ENCODE results near the gene CYP2W1.
"Not testable (repeated sequence)": the region's sequence is repeated elsewhere in the genome, so short reads cannot be mapped to it uniquely, and the experiment has no call there.

Gene CYP2W1

DNA sequence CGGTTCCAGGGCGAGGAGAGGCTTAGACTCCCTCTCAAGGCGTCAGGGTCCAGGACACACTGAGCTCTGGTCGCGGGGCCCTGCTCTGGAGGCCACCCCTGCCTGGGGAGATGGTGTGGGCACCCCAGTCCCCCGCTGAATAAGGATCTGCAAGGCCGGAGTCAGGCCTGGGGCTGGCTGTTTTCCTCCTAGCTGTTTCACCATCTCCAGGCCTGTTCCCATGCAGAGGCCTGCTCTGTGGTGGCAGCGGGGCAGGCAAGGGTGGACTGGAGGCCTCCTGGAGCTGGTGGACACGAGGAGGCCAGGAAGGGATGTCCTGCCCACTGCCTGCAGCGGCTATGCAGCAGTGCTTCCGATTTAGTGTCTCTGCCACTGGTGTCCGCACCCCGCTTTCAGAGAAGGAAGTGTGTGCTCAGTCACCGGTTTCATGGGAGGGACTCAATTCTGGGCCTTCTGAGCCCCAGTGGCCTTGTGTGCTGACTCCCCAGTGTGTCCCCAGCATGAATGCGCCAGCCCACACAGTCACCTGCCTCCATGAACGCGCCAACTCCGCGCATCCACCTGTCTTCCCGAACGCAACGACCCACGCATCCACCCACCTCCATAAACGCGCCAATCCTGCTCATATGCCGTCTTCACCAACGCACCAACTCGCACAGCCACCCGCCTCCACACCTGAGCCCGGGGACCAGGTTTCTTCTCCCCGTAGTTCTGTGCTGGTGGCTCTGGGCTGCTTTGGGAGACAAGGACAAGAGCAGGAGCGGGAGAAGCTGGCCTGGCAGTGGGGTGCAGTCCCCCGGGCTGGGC is 46.9 kb downstream of the CYP2W1 start:
- DNase-seq: no peak

DNA sequence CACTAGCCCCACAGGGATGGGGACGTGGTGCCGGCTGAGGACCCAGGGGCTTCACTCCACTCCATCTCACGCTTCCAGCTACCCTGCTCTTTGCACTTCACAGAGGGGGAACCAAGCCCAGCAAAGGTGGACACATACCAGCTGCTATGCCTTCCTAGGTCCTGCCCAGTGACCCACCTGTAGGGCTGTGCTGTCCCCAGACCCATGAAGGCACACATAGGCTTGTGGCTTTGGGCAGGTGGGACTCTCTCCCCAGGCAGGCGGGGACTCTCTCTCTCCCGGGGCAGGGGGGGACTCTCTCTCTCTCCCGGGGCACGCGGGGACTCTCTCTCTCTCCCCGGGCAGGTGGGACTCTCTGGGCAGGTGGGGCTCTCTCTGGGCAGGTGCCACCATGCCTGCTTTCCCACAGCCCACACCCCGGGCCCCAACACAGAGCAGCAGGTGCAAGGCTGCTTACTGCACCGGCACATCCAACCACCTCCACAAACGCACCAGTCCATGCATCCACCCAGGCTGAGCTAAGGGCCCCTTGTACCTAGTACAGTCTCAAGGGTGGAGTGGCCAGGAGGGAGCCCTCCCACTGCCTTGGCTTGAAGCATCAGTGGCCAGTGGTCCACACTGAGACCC is 47.6 kb downstream of the CYP2W1 start:
- no peak for DNase-seq

DNA sequence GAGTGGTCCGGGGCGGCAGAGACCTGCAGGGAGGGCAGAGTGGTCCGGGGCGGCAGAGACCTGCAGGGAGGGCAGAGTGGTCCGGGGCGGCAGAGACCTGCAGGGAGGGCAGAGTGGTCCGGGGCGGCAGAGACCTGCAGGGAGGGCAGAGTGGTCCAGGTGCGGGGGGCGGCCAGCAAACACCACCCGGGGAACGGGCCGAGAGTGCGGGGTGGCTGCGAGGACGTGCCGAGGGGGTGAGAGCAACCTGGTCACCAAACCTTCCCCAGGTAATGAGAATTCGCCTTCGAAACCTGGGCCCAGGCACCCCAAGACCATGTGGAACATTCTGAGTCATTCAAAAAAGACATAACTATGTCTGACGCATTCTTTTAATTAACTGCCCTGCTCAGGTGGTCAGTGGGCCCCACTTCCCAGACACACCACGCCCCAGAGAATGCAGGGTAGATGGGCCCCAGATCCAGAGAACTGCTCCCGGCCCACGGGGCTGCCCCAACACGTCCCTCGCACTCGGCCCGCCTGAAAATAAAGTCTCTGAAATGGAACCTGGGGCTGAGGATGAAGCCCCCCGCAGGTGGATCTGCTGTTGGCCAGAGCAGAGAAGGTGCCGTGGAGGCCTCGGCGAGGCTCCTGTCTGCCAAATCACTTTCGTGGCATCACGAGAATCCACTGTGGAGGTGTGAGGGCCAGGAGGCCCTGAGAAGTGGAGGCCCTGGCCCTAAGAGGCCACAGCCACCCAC is 48.9 kb downstream of the CYP2W1 start:
- DNase-seq: no peak

DNA sequence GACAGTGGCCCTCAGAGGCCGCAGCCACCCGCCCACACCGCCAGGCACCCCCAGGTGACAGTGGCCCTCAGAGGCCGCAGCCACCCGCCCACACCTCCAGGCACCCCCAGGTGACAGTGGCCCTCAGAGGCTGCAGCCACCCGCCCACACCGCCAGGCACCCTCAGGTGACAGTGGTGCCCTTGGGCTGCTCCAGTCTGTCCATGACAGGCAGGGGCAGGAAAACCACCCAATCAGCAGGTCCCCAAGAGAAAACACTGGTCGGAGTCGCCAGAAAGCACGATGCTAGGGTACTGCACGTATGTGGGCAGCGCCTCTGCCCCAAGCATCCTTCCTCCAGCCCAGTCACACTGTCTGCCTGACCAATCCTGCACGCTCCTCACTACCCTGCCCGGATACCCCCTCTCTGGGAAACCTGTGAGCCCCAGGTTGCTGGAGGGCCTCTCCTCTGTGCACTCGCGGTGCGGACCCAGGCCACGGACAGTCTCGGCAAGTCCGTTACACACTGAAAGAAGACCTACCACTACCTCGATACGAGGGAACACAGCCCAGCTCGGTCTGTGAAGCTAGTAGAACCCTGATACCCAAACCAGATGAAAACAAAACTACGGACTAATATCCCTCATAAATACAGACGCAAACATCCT is 49.7 kb downstream of the CYP2W1 start:
- no peak for DNase-seq

DNA sequence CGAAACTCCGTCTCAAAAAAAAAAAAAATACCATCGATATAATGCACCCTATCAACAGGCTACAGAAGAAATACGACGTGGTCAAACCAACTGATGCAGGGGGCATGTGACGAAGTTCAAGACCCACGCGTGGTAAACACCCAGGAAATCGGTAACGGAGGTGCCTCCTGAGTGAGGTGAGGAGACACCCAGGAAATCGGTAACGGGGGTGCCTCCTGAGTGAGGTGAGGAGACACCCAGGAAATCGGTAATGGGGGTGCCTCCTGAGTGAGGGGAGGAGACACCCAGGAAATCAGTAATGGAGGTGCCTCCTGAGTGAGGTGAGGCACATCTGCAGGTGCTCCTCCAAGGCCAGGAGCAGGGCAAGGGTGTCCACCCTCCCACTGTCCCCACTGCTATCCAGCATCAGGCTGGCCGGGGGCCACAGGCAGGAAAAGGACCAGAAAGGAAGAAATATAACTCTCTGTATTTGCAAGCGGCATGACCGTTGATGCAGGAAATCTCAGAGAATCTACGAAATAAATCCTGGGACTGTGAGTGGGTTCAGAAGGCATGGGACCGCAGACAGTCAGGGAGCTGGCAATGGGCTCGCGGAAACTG is 50.7 kb downstream of the CYP2W1 start:
- DNase-seq: peak; percentile 48

DNA sequence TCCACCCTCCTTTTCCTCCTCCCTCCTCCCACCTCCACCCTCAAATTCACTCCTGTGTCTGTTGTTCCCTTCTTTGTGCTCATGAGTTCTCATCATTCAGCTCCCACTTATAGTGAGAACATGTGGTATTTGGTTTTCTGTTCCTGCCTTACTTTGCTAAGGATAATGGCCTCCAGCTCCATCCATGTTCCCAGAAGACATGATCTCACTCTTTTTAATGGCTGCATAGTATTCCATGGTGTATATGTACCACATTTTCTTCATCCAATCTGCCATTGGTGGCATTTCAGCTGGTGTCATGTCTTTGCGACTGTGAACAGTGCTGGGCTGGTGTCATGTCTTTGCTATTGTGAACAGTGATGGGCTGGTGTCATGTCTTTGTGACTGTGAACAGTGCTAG is 51.8 kb downstream of the CYP2W1 start:
- not testable (repeated sequence) for DNase-seq

DNA sequence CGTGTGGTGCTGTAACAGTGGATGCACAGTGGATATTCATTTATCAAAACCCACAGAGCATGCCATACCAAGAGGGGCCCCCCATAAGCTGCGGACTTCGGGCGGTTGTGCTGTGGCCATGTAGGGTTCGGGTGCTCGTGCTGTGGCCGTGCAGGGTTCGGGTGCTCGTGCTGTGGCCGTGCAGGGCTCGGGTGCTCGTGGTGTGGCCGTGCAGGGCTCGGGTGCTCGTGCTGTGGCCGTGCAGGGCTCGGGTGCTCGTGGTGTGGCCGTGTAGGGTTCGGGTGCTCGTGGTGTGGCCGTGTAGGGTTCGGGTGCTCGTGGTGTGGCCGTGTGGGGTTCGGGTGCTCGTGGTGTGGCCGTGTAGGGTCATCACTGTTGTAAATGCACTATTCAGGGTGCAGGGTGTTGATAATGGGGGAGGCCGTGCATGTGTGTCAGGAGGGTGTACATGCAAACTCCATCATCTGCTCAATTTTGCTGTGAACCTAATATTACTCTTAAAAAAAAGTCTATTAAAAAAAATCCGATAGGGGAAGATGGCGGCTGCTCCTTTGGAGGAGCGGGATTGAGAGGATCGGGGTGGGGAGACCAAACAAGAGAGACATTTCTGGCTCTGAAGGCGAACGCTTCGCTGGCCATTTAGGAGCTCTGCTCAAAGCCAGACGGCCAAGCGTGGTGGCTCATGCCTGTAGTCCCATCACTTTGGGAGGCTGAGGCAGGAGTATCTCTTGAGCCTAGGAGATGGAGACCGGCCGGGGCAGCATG is 53.4 kb downstream of the CYP2W1 start:
- not testable (repeated sequence) for DNase-seq

Measured in CD4-positive, alpha-beta T cell treated with Interleukin-4 for 4 hours (primary cell).